Large intestine (tissue), 3 donors: ENCODE data around the gene UNC79. TPM values are rescaled to one million over a fixed set of nuclear protein-coding genes. Genes with fewer than 3 reads are reported as not detected.

Source experiments
- DNase-seq, 2 donors: peaks; one replicate each; pipeline versions ENCODE4 v3.0.0 to v3.0.0-alpha.2; 2013
- H3K27ac ChIP-seq: one replicate; pipeline ENCODE4 v1.5.1; 2013; ENCODE audit warnings: low read length
- H3K27me3 ChIP-seq: 2 replicates; pipeline ENCODE4 v1.6.1; 2013; ENCODE audit warnings: low read length; ENCODE audit not compliant: control insufficient read depth, insufficient read depth
- H3K36me3 ChIP-seq: 2 replicates; pipeline ENCODE4 v1.6.1; 2013; ENCODE audit warnings: low read length; ENCODE audit not compliant: control insufficient read depth, insufficient read depth
- H3K4me1 ChIP-seq: one replicate; pipeline ENCODE4 v1.6.1; 2013; ENCODE audit warnings: low read length; ENCODE audit not compliant: control insufficient read depth, insufficient read depth
- H3K4me3 ChIP-seq: one replicate; pipeline ENCODE4 v1.5.1; 2013; ENCODE audit warnings: low read length
- H3K9me3 ChIP-seq: one replicate; pipeline ENCODE4 v1.6.1; 2013; ENCODE audit warnings: mild to moderate bottlenecking, low read depth, low read length, moderate library complexity; ENCODE audit not compliant: control insufficient read depth
- WGBS: methylation state at CpG from one replicate; pipeline ENCODE4 v1.1.5; 2013; ENCODE audit warnings: low lambda C conversion rate; ENCODE audit not compliant: insufficient coverage; 5-methylcytosine and 5-hydroxymethylcytosine counted together
- polyA plus RNA-seq: library from polyadenylated mRNA; unstranded; fragments of 120-200 nt; gene quantifications from one replicate; pipeline ENCODE4 v1.2.1, GENCODE V29; 2013

UNC79 gene
- polyA plus RNA-seq, 1 donor, result 1.5 TPM

- H3K4me1 ChIP-seq, result no peaks in the 10 kb centered on the region
- no CpG with 5 or more reads among the region's 4 CpGs for WGBS
- H3K4me3 ChIP-seq, result no peak overlapping the region
- H3K36me3 ChIP-seq, result no peaks in the 10 kb centered on the region
- H3K27ac ChIP-seq, result no peak overlapping the region
- no peaks in the 10 kb centered on the region for H3K27me3 ChIP-seq
- H3K9me3 ChIP-seq, result no peaks in the 10 kb centered on the region
- no peak for DNase-seq
These were observed 292.3 kb downstream of the UNC79 start for GRCh38 chr14:93723001-93723400.

GRCh38 chr14:93725002-93725582, 294.4 kb downstream of the UNC79 start:
- no peaks in the 10 kb centered on the region for H3K36me3 ChIP-seq
- WGBS, result no CpG with 5 or more reads among the region's 21 CpGs
- H3K9me3 ChIP-seq, result no peaks in the 10 kb centered on the region
- H3K27me3 ChIP-seq, result no peaks in the 10 kb centered on the region
- no peak overlapping the region for H3K27ac ChIP-seq
- no peak for DNase-seq
- no peaks in the 10 kb centered on the region for H3K4me1 ChIP-seq
- no peak overlapping the region for H3K4me3 ChIP-seq

GRCh38 chr14:93725993-93726392, 295.3 kb downstream of the UNC79 start:
- DNase-seq, result no peak
- H3K27ac ChIP-seq, result no peak overlapping the region
- no CpG with 5 or more reads among the region's 9 CpGs for WGBS

GRCh38 chr14:93727039-93727740, 296.5 kb downstream of the UNC79 start:
- no peak for DNase-seq
- Histone ChIP-seq H3K27me3 (no peaks in the 10 kb centered on the region), H3K36me3 (no peaks in the 10 kb centered on the region), H3K4me1 (no peaks in the 10 kb centered on the region), H3K27ac (no peak overlapping the region), H3K4me3 (no peak overlapping the region), H3K9me3 (no peaks in the 10 kb centered on the region)
- no CpG with 5 or more reads among the region's 23 CpGs for WGBS

More at GRCh38 chr14:93725993-93726392, 295.3 kb downstream of the UNC79 start:
- Histone ChIP-seq H3K36me3 (no peaks in the 10 kb centered on the region), H3K9me3 (no peaks in the 10 kb centered on the region), H3K4me1 (no peaks in the 10 kb centered on the region), H3K4me3 (no peak overlapping the region), H3K27me3 (no peaks in the 10 kb centered on the region)

GRCh38 chr14:93727917-93728650, 297.3 kb downstream of the UNC79 start:
- H3K36me3 ChIP-seq, result no peaks in the 10 kb centered on the region
- 100% methylated on average over 4 of the region's 19 CpGs for WGBS
- no peak overlapping the region for H3K4me3 ChIP-seq
- no peaks in the 10 kb centered on the region for H3K9me3 ChIP-seq
- no peaks in the 10 kb centered on the region for H3K4me1 ChIP-seq
- no peaks in the 10 kb centered on the region for H3K27me3 ChIP-seq
- no peak for DNase-seq
- H3K27ac ChIP-seq, result no peak overlapping the region

GRCh38 chr14:93728651-93729016, 297.9 kb downstream of the UNC79 start:
- H3K27ac ChIP-seq, result no peak overlapping the region
- no peaks in the 10 kb centered on the region for H3K9me3 ChIP-seq
- H3K4me1 ChIP-seq, result no peaks in the 10 kb centered on the region
- WGBS, result no CpG with 5 or more reads among the region's 8 CpGs
- H3K4me3 ChIP-seq, result no peak overlapping the region
- no peak for DNase-seq
- H3K27me3 ChIP-seq, result no peaks in the 10 kb centered on the region
- no peaks in the 10 kb centered on the region for H3K36me3 ChIP-seq

GRCh38 chr14:93729993-93730392, 299.3 kb downstream of the UNC79 start:
- Histone ChIP-seq H3K4me3 (no peak overlapping the region), H3K27me3 (no peaks in the 10 kb centered on the region), H3K9me3 (no peaks in the 10 kb centered on the region), H3K27ac (no peak overlapping the region), H3K4me1 (no peaks in the 10 kb centered on the region), H3K36me3 (no peaks in the 10 kb centered on the region)
- no peak for DNase-seq
- WGBS, result 80% methylated on average over 1 of the region's 10 CpGs

GRCh38 chr14:93731753-93732152, 301.0 kb downstream of the UNC79 start:
- Histone ChIP-seq H3K27me3 (no peaks in the 10 kb centered on the region), H3K36me3 (no peaks in the 10 kb centered on the region), H3K9me3 (no peaks in the 10 kb centered on the region), H3K4me1 (no peaks in the 10 kb centered on the region), H3K4me3 (no peak overlapping the region), H3K27ac (no peak overlapping the region)
- no CpG with 5 or more reads among the region's 7 CpGs for WGBS
- no peak for DNase-seq

GRCh38 chr14:93732524-93732923, 301.8 kb downstream of the UNC79 start:
- no CpG with 5 or more reads among the region's 10 CpGs for whole genome bisulfite sequencing
- no peak for DNase-seq
- Histone ChIP-seq H3K4me1 (no peaks in the 10 kb centered on the region), H3K27ac (no peak overlapping the region), H3K9me3 (no peaks in the 10 kb centered on the region), H3K36me3 (no peaks in the 10 kb centered on the region), H3K4me3 (no peak overlapping the region), H3K27me3 (no peaks in the 10 kb centered on the region)

- Histone ChIP-seq H3K4me1 (no peaks in the 10 kb centered on the region), H3K9me3 (no peaks in the 10 kb centered on the region), H3K36me3 (no peaks in the 10 kb centered on the region), H3K27me3 (no peaks in the 10 kb centered on the region), H3K27ac (no peak overlapping the region), H3K4me3 (no peak overlapping the region)
- no CpG with 5 or more reads among the region's 11 CpGs for WGBS
- no peak for DNase-seq
These were observed 302.5 kb downstream of the UNC79 start for GRCh38 chr14:93733231-93733630.
